GM23248 (cell line): ENCODE data around the gene PLEKHB2.

ENCODE experiments used
- EZH2 ChIP-seq: fragments of 200-600 bp; sonication (generic); IDR thresholded peaks from 2 replicates; pipeline ENCODE4 v1.6.1; 2018; ENCODE audit warnings: antibody characterized with exemption, mild to moderate bottlenecking; ENCODE audit not compliant: insufficient read depth, poor library complexity, severe bottlenecking
- EZH2phosphoT487 ChIP-seq: fragments of 200-600 bp; sonication (generic); IDR thresholded peaks from 2 replicates; pipeline ENCODE4 v1.6.1; 2018; ENCODE audit warnings: antibody characterized with exemption, moderate library complexity, mild to moderate bottlenecking, low read depth; ENCODE audit not compliant: insufficient read depth

DNA sequence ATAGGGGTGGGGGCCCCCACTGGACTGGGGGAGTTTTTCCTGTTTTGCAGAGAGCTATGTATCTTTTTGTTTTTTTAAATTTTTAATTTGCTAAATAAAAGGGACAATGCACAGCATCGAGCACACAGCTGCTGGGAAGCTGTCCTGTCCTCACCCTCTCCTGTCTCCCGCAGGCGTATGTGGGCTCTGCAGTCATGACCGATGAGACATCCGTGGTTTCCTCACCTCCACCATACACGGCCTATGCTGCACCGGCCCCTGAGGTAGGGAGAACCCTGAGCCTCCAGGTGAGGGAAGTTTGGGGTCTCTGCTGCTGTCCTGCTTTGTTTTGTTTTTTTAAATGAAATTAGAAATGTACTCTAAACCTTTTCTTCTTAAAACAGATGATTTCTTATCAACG is 27.6 kb downstream of the PLEKHB2 start:
- TF ChIP-seq EZH2, result no peak
- no peak for TF ChIP-seq EZH2phosphoT487
